Mucosa of stomach (tissue), 1 donor: ENCODE data around the gene PLXNA2.

Experiments
- H3K27me3 ChIP-seq: one replicate; pipeline ENCODE4 v1.7.0; 2013; ENCODE audit warnings: mild to moderate bottlenecking, low read length; ENCODE audit not compliant: control insufficient read depth, insufficient read depth
- H3K36me3 ChIP-seq: one replicate; pipeline ENCODE4 v1.7.0; 2013; ENCODE audit warnings: low read length; ENCODE audit not compliant: control insufficient read depth, insufficient read depth
- H3K4me1 ChIP-seq: one replicate; pipeline ENCODE4 v1.7.0; 2013; ENCODE audit warnings: mild to moderate bottlenecking, low read length; ENCODE audit not compliant: control insufficient read depth, insufficient read depth
- H3K4me3 ChIP-seq: one replicate; pipeline ENCODE4 v1.7.0; 2013; ENCODE audit warnings: low read length
- H3K9ac ChIP-seq: one replicate; pipeline ENCODE4 v1.7.0; 2013; ENCODE audit warnings: mild to moderate bottlenecking, low read length, moderate library complexity
- H3K9me3 ChIP-seq: one replicate; pipeline ENCODE4 v1.7.0; 2013; ENCODE audit warnings: mild to moderate bottlenecking, low read length, moderate library complexity; ENCODE audit not compliant: control insufficient read depth
- donor health status: Pancreatic carcinoma.

PLXNA2 gene

GRCh38 chr1:208129487-208129886 is 114.7 kb downstream of the PLXNA2 start:
- Histone ChIP-seq H3K4me1 (peaks cover 25% of the 10 kb centered on the region), H3K36me3 (no peaks in the 10 kb centered on the region)

DNA sequence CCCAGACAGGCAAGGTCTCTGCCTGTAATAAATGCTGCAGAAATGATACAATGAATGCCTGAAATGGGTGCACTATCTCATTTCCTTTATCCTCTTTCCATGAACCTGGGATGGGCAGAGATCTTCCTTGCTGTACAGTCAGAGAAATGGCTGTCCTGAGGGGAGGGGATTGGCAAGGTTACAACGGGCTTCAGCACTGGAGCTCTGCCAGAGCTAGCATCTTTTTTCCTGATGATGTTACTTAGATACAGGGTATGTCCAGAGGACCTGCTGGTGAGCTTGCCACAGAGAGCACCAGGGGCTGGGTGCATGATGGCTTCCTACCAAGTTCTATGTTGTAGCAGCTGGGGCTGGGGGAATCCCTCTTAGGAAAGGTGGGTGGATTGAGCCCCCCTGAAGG is 115.1 kb downstream of the PLXNA2 start:
- no peak overlapping the region for H3K4me3 ChIP-seq
- H3K36me3 ChIP-seq, result no peaks in the 10 kb centered on the region
- H3K27me3 ChIP-seq, result no peaks in the 10 kb centered on the region
- H3K9ac ChIP-seq, result no peak overlapping the region
- peaks cover 21% of the 10 kb centered on the region for H3K4me1 ChIP-seq
- no peaks in the 10 kb centered on the region for H3K9me3 ChIP-seq

More at GRCh38 chr1:208129487-208129886, 114.7 kb downstream of the PLXNA2 start:
- Histone ChIP-seq H3K27me3 (no peaks in the 10 kb centered on the region), H3K9me3 (no peaks in the 10 kb centered on the region), H3K4me3 (no peak overlapping the region), H3K9ac (no peak overlapping the region)

DNA sequence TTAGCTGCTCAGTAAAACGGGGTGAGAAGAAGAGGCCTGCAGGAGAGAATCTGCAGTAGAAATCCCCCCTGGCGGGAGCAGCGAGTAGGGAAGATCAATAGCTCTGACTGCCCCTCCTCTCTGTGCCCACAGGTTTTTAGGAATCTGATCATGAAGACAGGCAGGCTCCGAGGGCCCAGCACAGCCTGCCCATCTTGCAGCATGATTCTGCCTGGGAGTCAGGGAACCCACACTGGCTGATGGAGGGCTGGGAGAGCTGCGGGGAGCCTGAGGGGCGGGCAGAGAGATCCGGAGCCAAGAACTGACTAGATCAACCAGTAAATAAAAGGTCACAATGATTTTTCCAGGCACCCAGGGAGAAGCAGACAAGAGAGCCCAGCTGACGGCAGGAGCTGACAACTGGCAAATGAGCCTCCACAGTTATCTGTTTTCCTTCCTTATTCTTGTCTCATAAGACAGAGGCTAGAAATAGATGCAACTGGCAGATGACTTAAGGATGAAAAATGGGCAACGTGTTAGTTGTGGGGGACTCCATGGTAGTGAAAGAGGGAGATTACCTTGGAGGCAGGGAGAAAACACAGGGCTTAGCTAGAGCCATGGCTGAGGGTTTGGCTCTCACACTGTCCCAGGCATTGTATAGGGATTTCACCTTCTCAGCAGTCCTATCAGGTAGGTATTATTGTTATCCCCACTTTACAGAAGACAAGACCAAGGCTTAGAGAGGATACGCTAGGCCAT is 116.2 kb downstream of the PLXNA2 start:
- Histone ChIP-seq H3K4me1 (peaks cover 20% of the 10 kb centered on the region), H3K36me3 (no peaks in the 10 kb centered on the region), H3K9ac (no peak overlapping the region), H3K9me3 (no peaks in the 10 kb centered on the region), H3K27me3 (no peaks in the 10 kb centered on the region), H3K4me3 (no peak overlapping the region)

- H3K9ac ChIP-seq, result no peak overlapping the region
- no peak overlapping the region for H3K4me3 ChIP-seq
- peaks cover 13% of the 10 kb centered on the region for H3K4me1 ChIP-seq
- no peaks in the 10 kb centered on the region for H3K9me3 ChIP-seq
- H3K27me3 ChIP-seq, result no peaks in the 10 kb centered on the region
- H3K36me3 ChIP-seq, result no peaks in the 10 kb centered on the region
These were observed 116.9 kb downstream of the PLXNA2 start for GRCh38 chr1:208127284-208127683.

DNA sequence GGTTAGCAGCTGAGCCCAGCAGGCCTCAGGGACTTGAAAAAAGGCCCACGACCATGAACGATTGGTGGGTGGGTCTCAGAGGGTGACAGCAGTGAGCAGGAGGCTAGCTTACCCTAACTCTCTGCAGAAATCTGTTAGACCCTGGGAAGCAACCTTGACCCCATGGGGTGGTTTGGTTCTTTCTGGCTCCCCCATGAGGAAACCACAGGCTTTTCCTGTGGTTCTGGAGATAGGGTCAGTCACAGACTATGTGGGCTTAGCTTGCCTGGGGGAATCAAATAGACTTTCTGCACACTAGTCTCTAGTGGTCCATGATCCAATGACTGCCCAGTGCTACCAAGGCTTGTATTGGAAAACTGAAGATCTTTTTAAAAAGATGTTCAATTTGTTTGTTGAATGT is 118.1 kb downstream of the PLXNA2 start:
- H3K36me3 ChIP-seq, result no peaks in the 10 kb centered on the region
- peaks cover 12% of the 10 kb centered on the region for H3K4me1 ChIP-seq
- H3K4me3 ChIP-seq, result no peak overlapping the region
- no peak overlapping the region for H3K9ac ChIP-seq
- no peaks in the 10 kb centered on the region for H3K9me3 ChIP-seq
- no peaks in the 10 kb centered on the region for H3K27me3 ChIP-seq

- H3K27me3 ChIP-seq, result no peaks in the 10 kb centered on the region
- peaks cover 7% of the 10 kb centered on the region for H3K36me3 ChIP-seq
- H3K9me3 ChIP-seq, result no peaks in the 10 kb centered on the region
- H3K9ac ChIP-seq, result no peak overlapping the region
- no peak overlapping the region for H3K4me3 ChIP-seq
- H3K4me1 ChIP-seq, result peaks cover 40% of the 10 kb centered on the region
These were observed 121.4 kb downstream of the PLXNA2 start for GRCh38 chr1:208122612-208123358.

DNA sequence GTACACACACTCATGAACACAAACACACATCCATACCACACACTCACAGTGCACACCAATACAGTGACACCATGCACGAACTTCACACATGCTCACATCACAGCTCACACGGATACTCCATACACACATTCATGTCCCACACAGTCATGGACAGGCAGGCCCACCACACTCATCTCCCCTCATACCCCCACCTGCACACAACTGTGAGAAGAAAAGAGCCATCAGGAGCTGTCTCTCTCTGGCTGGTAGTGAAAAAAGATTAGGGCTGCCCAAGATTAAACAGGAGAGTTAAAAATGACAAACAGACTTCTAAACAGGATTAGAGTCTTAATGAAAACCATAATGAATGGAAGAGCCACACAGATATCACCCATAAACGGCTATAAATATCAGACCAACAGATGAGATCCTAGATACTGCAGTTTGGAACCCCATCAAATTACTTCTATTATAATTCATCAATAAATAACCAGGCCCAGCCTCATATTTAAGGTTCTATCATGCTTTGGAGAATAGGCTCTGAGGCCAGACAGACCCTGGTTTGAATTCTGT is 122.3 kb downstream of the PLXNA2 start:
- Histone ChIP-seq H3K36me3 (peaks cover 7% of the 10 kb centered on the region), H3K9ac (no peak overlapping the region), H3K4me1 (peaks cover 45% of the 10 kb centered on the region), H3K27me3 (no peaks in the 10 kb centered on the region), H3K9me3 (no peaks in the 10 kb centered on the region), H3K4me3 (no peak overlapping the region)

DNA sequence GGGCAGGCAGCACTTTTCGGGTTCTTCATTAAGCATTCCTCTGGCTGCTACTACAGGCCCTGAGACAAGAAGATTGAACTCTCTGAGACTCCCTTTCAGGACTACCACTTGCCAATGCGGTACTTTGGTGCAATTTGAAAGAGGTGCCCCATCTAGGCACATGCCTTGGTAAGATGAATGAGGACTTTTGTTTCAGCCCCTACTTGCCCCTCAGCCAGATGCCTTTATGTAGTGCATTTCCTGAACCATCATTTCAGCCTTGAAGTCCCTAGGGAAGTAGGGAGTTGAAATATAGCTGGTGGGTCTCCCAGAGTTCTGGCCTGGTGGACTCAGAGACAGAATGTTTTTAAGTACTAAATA is 123.8 kb downstream of the PLXNA2 start:
- Histone ChIP-seq H3K9ac (no peak overlapping the region), H3K36me3 (peaks cover 7% of the 10 kb centered on the region), H3K4me1 (peaks cover 54% of the 10 kb centered on the region), H3K27me3 (no peaks in the 10 kb centered on the region), H3K9me3 (no peaks in the 10 kb centered on the region), H3K4me3 (no peak overlapping the region)

GRCh38 chr1:208118841-208119606 is 125.2 kb downstream of the PLXNA2 start:
- Histone ChIP-seq H3K27me3 (no peaks in the 10 kb centered on the region), H3K4me1 (peaks cover 54% of the 10 kb centered on the region), H3K4me3 (no peak overlapping the region), H3K36me3 (peaks cover 7% of the 10 kb centered on the region), H3K9ac (no peak overlapping the region), H3K9me3 (no peaks in the 10 kb centered on the region)

- no peak overlapping the region for H3K9ac ChIP-seq
- H3K4me1 ChIP-seq, result peaks cover 54% of the 10 kb centered on the region
- no peaks in the 10 kb centered on the region for H3K27me3 ChIP-seq
- H3K36me3 ChIP-seq, result peaks cover 7% of the 10 kb centered on the region
- H3K4me3 ChIP-seq, result no peak overlapping the region
- no peaks in the 10 kb centered on the region for H3K9me3 ChIP-seq
These were observed 125.9 kb downstream of the PLXNA2 start for GRCh38 chr1:208118306-208118705.

GRCh38 chr1:208117826-208118225 is 126.4 kb downstream of the PLXNA2 start:
- no peaks in the 10 kb centered on the region for H3K9me3 ChIP-seq
- H3K4me1 ChIP-seq, result peaks cover 54% of the 10 kb centered on the region
- H3K4me3 ChIP-seq, result no peak overlapping the region
- no peak overlapping the region for H3K9ac ChIP-seq
- no peaks in the 10 kb centered on the region for H3K27me3 ChIP-seq
- H3K36me3 ChIP-seq, result peaks cover 7% of the 10 kb centered on the region

- Histone ChIP-seq H3K27me3 (no peaks in the 10 kb centered on the region), H3K9me3 (no peaks in the 10 kb centered on the region), H3K9ac (no peak overlapping the region), H3K4me3 (no peak overlapping the region), H3K4me1 (peaks cover 54% of the 10 kb centered on the region), H3K36me3 (peaks cover 7% of the 10 kb centered on the region)
These were observed 126.8 kb downstream of the PLXNA2 start for GRCh38 chr1:208117409-208117808.
